Motor neuron (in vitro differentiated cells): ENCODE measurements around the gene BLM. TPM values are rescaled to one million over a fixed set of nuclear protein-coding genes. Genes with fewer than 3 reads are reported as not detected.
"Not testable (repeated sequence)": the region's sequence is repeated elsewhere in the genome, so short reads cannot be mapped to it uniquely, and the experiment has no call there.

Experiments
- ATAC-seq, 8 experiments: fragments of 200-7000 bp; cut with Tn5 transposase; replicated peaks in 6 of 8; 2 replicates each; pipeline ENCODE4 v1.8.0; 2021; ENCODE audit warnings: mild to moderate bottlenecking in 8 of 8, moderate library complexity in 8 of 8
- H3K27ac ChIP-seq, 2 donors: fragments of 250-450 bp; sonication (Bioruptor Pico); 2 replicates each; pipeline ENCODE4 v1.9.0; 2021; ENCODE audit warnings: antibody characterized with exemption in 2 of 2, mild to moderate bottlenecking in 2 of 2, moderate library complexity in 1 of 2
- H3K4me1 ChIP-seq, 2 donors: fragments of 250-450 bp; sonication (Bioruptor Pico); replicated peaks in 1 of 2; 2 replicates each; pipeline ENCODE4 v1.6.1; 2021; ENCODE audit warnings: antibody characterized with exemption in 2 of 2, mild to moderate bottlenecking in 2 of 2, moderate library complexity in 1 of 2
- H3K4me3 ChIP-seq, 5 donors: fragments of 250-450 bp; sonication (Bioruptor Pico); 2 replicates each; pipeline ENCODE4 v1.9.0; 2021; ENCODE audit warnings: antibody characterized with exemption in 5 of 5, mild to moderate bottlenecking in 5 of 5, moderate library complexity in 4 of 5
- WGBS, 10 experiments: fragments of 450-650 bp; shearing (Covaris generic); methylation state at CpG; one replicate each; pipeline ENCODE4 v1.0.0; 2022; 5-methylcytosine and 5-hydroxymethylcytosine counted together
- in situ Hi-C, 9 experiments: fragments of 400-800 bp; cut with MboI; loops; one replicate each; pipeline ENCODE4 v1.15.0; 2021; ENCODE audit warnings: low sequenced_read_pairs in 9 of 9, low pct_unique_long_range_greater_than_20kb in 2 of 9; ENCODE audit not compliant: unreplicated experiment in 9 of 9
- total RNA-seq, 8 experiments: library from RNA; unstranded; fragments of 300-600 nt; gene quantifications; 2 replicates each; pipeline versions ENCODE4 v1.2.3 to v1.2.4, GENCODE V29; 2022

Gene BLM
- total RNA-seq, 8 experiments from 2014 or later, result 1.2 to 15.8 (median 4.2) TPM

DNA sequence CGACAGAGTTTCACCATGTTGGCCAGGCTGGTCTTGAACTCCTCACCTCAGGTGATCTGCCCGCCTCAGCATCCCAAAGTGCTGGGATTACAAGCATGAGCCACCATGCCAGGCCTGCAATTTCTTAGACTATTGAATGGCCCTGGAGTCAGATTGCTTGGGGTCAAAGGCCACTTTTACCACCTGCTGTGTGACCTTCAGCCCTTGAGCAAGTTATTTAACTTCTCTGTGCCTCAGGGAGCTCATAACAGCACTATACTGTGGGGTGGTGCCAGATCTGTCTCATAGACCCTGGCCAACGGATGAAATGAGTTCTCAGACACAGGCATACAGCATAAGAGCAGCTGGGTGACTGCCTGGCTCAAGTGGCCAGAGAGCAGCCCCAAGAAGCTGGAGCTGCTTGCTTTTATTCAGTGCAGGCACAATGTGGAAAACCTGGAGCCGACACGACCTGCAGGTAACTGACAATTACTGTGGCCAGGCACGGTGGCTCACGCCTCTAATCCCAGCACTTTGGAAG, 106.4 kb downstream of the BLM start:
- peaks cover 0 to 2% of the 10 kb centered on the region in 2 donors for H3K4me1 ChIP-seq
- no peak overlapping the region for H3K4me3 ChIP-seq
- no peak overlapping the region for H3K27ac ChIP-seq
- no peak for ATAC-seq
- in situ Hi-C loops, result no loop called here
- WGBS, 10 experiments, result 51 to 100% (median 91%) methylated on average over 1 to 4 of the region's 7 CpGs; no CpG with 5 or more reads in 3 of the 10 experiments

GRCh38 chr15:90825115-90825899, 108.2 kb downstream of the BLM start:
- H3K4me1 ChIP-seq, ATAC-seq, H3K27ac ChIP-seq, H3K4me3 ChIP-seq, in situ Hi-C loops: not testable (repeated sequence)
- WGBS, 10 experiments, result 92% methylated on average over 10 of the region's 49 CpGs; no CpG with 5 or more reads in 9 of the 10 experiments

DNA sequence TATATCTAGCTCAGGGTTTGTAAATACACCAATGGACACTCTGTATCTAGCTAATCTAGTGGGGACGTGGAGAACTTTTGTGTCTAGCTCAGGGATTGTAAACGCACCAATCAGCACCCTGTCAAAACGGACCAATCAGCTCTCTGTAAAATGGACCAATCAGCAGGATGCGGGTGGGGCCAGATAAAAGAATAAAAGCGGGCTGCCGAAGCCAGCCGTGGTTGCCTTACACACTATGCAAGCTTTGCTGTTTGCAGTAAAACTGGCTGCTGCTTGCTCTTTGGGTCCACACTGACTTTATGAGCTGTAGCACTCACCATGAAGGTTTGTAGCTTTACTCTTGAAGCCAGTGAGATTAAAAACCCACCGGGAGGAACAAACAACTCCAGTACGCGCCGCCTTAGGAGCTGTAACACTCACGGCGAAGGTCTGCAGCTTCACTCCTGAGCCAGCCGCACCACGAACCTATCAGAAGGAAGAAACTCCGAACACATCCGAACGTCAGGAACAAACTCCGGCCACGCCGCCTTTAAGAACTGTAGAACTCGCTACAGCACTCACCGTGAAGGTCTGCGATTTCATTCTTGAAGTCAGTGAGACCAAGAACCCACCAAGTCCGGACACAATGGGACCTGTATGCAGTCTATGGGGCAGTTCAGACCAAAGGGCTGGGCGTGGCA, 109.2 kb downstream of the BLM start:
- H3K4me1 ChIP-seq, H3K4me3 ChIP-seq, in situ Hi-C loops, ATAC-seq, H3K27ac ChIP-seq: not testable (repeated sequence)
- WGBS, 10 experiments, result 79 to 100% (median 92%) methylated on average over 2 to 15 of the region's 26 CpGs; no CpG with 5 or more reads in 2 of the 10 experiments

DNA sequence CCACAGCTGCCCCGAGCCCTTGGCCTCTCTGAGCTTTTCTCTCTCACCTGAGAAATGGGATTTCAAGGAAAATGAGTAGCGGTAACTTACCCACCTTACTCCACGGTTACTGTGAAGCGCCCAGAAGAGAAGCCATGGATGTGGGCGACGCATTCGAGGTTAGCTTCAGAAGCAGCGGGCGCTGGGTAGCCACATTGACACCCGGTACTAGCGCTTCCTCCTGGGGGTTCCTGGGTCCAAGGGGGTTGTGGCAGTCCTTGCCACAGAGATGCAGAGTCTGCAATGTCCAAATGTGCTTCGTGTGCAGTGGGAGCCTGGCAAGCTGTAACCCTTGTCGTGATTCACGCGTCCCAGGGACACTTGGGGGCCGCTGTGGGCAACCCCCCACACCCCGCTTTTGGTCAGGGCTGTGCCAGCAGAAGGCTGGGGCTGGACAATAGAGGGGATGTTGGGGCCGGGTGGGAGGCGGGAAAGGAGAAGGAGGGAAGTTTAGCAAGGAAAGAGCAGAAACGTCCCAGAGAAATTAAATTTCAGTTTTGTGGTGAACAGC, 109.8 kb downstream of the BLM start:
- ATAC-seq, result no peak
- H3K27ac ChIP-seq, result no peak overlapping the region
- no peaks in the 10 kb centered on the region for H3K4me1 ChIP-seq
- in situ Hi-C loops, result no loop called here
- 0 to 95% (median 88%) methylated on average over 1 to 7 of the region's 20 CpGs; no CpG with 5 or more reads in 4 of the 10 experiments for WGBS, 10 experiments
- H3K4me3 ChIP-seq, result no peak overlapping the region

DNA sequence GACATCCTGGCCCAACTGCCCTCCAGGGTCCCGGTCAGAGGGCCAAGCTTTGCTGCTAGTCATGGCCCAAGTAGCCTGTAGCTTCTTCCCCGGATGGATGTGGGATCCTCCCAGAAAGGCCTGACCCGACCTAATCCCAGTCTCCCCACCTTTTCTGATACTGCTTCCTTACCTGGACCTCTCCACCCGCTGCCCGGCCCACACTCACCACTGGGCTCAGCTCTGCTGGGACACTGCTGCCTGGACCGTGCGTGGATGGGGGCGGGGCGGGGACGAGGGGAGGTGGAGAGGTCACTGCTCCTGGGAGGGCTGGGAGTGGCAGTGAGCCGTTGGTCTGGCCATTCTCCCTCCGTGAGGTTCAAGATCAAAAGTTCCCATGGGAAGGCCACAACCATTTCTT, 111.0 kb downstream of the BLM start:
- no peak for ATAC-seq
- H3K4me1 ChIP-seq, result no peaks in the 10 kb centered on the region
- in situ Hi-C loops, result no loop called here
- 0 to 90% (median 70%) methylated on average over 1 to 3 of the region's 12 CpGs; no CpG with 5 or more reads in 6 of the 10 experiments for WGBS, 10 experiments
- no peak overlapping the region for H3K27ac ChIP-seq
- H3K4me3 ChIP-seq, result no peak overlapping the region

DNA sequence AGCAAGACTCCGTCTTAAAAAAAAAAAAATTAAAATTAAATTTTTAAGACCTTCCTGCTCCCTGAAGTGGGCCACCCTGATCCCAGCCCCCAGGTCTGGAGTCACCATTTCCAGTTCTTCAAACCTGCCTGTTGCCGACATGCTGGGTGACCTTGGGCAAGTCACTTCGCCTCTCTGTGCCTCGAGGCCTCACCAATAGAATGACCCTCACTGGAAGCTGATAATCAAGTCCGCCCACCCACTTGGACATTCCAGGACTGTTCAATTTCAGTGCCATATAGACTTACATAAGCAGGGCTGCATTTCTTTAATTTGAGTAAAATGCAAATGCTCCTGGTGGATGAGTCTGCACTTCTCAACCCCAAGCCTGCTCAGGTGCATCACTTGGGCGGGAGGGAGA, 112.0 kb downstream of the BLM start:
- no peaks in the 10 kb centered on the region for H3K4me1 ChIP-seq
- in situ Hi-C loops, result no loop called here
- WGBS, 10 experiments, result 73 to 100% (median 98%) methylated on average over 1 to 5 of the region's 6 CpGs; no CpG with 5 or more reads in 2 of the 10 experiments

DNA sequence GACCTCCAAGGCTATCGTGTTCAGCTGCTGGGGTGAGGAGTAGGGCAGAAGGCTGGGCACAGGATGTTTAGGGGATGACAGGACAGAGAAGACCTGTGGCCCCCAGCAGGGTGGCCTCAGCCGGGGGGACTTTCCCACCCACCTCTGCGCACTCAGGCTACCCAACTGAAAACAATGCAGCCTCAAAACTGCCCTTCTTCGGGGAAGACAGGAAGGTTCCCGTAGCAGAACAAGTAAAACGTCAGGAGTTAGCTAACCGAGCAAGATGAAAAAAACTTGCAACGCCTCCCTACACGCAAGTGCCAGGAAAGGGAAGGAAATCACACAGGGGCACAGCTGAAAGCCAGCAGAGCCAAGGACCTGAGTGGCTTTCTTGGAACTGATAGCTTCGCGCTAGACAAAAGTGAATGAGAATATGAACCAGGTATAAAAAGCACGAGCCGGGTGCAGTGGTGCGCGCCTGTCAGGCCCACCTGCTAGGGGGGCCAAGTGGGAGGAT, 112.8 kb downstream of the BLM start:
- in situ Hi-C loops, result no loop called here
- 60 to 93% (median 71%) methylated on average over 1 to 12 of the region's 15 CpGs; no CpG with 5 or more reads in 4 of the 10 experiments for WGBS, 10 experiments
- ATAC-seq, result no peak
- Histone ChIP-seq H3K4me3 (no peak overlapping the region), H3K4me1 (no peaks in the 10 kb centered on the region), H3K27ac (no peak overlapping the region)

More for the DNA sequence above, 112.0 kb downstream of the BLM start:
- ATAC-seq, result no peak
- H3K4me3 ChIP-seq, result no peak overlapping the region
- no peak overlapping the region for H3K27ac ChIP-seq

- no peak overlapping the region for H3K4me3 ChIP-seq
- in situ Hi-C loops, result no loop called here
- H3K4me1 ChIP-seq, result peaks cover 2 to 5% of the 10 kb centered on the region in 2 donors
- no peak overlapping the region for H3K27ac ChIP-seq
- 0 to 100% (median 56%) methylated on average over 1 to 5 of the region's 5 CpGs; no CpG with 5 or more reads in 3 of the 10 experiments for WGBS, 10 experiments
- ATAC-seq, result no peak
These were observed 117.5 kb downstream of the BLM start for GRCh38 chr15:90834626-90835025.

- in situ Hi-C loops, result no loop called here
- WGBS, 10 experiments, result 8 to 100% (median 80%) methylated on average over 1 to 3 of the region's 7 CpGs; no CpG with 5 or more reads in 3 of the 10 experiments
- ATAC-seq, result peak in 4 of 8 experiments; percentile 22 to 50 (median 40)
- Histone ChIP-seq H3K4me1 (peaks cover 2 to 8% of the 10 kb centered on the region in 2 donors), H3K4me3 (no peak overlapping the region), H3K27ac (no peak overlapping the region)
These were observed 119.2 kb downstream of the BLM start for GRCh38 chr15:90836296-90836871.

GRCh38 chr15:90837094-90837493, 119.9 kb downstream of the BLM start:
- Histone ChIP-seq H3K4me1 (peaks cover 2 to 8% of the 10 kb centered on the region in 2 donors), H3K27ac (no peak overlapping the region), H3K4me3 (no peak overlapping the region)
- WGBS, 10 experiments, result 80 to 100% (median 83%) methylated on average over 1 to 5 of the region's 11 CpGs; no CpG with 5 or more reads in 3 of the 10 experiments
- ATAC-seq, result no peak
- in situ Hi-C loops, result no loop called here

DNA sequence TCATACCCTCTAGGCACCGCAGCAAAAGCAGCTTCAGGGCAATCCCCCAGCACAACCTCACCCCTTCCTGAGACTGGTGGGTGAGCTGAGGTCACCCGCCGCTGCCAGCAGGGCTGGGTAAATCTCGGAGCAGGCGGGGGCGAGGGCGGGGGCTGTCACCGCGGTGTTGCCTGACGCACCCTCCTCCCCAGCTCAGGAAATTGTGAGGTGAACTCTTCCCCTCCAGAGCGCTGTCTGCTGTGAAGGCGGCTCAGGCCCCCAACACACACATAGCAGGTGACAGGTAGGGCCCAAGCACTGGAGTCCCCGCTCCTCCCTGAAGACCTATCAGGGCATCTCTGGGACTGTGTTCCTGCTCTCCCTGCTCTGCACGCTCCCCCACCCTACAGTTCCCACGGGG, 121.0 kb downstream of the BLM start:
- in situ Hi-C loops, result no loop called here
- Histone ChIP-seq H3K27ac (no peak overlapping the region), H3K4me1 (peaks cover 2 to 8% of the 10 kb centered on the region in 2 donors), H3K4me3 (no peak overlapping the region)
- no peak for ATAC-seq
- WGBS, 10 experiments, result 80% methylated on average over 2 of the region's 15 CpGs; no CpG with 5 or more reads in 8 of the 10 experiments

DNA sequence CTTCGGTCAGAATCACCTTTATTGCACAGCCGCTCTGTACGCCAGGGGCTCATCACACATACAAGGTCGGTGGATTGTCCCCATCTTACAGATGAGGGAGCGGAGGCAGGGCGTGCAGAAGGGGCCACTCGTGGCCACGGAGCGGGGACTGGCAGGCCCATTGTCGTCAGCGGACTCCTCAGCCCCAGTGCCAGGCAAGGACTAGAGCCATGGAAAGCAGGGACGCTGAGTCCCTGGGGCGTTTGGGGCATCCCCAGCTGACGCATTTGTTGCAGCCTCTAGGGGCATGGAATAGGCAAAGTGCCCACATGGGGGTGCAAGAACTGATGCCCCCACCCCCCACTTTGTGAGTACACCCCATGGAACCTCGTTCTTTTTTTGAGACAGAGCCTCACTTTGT, 121.4 kb downstream of the BLM start:
- no peak overlapping the region for H3K4me3 ChIP-seq
- in situ Hi-C loops, result no loop called here
- no peak for ATAC-seq
- H3K27ac ChIP-seq, result no peak overlapping the region
- 45 to 100% (median 100%) methylated on average over 1 to 4 of the region's 15 CpGs; no CpG with 5 or more reads in 3 of the 10 experiments for WGBS, 10 experiments
- peaks cover 2 to 8% of the 10 kb centered on the region in 2 donors for H3K4me1 ChIP-seq
